Left colon (tissue), 2 donors: ENCODE measurements around the gene NUDT22. TPM values are rescaled to one million over a fixed set of nuclear protein-coding genes. Genes with fewer than 3 reads are reported as not detected.

Source experiments
- ATAC-seq: fragments of 200-7000 bp; cut with Tn5 transposase; one replicate; pipeline ENCODE4 v1.9.1; 2020; ENCODE audit warnings: mild to moderate bottlenecking, moderate library complexity
- DNase-seq, 2 donors: peaks; one replicate each; pipeline ENCODE4 v3.0.0-alpha.2; 2020
- intact Hi-C, 2 donors: fragments of 100-400 bp; cut with DNase I in 1 of 2; cut with micrococcal nuclease in 1 of 2; formaldehyde crosslinking; loops; one replicate each; pipeline versions ENCODE4 v1.11.2 to v1.14.0; 2022; cut with DNase I, micrococcal nuclease
- total RNA-seq, 2 donors: library from RNA; stranded (reverse); fragmentation: NEBNext Ultra II Directional; extraction: Animal tissue kit (Norgen Biotek cat#: 25700); gene quantifications; one replicate each; pipeline ENCODE4 v1.2.1, GENCODE V29; 2021
- donor health status: DM: no; HTN: no; CAD: no.
- donor health status: DM: yes; HTN: yes; CAD: no.

The NUDT22 gene
- total RNA-seq, 2 donors from 2014 or later, result 116 to 154 TPM

- intact Hi-C loops, result loop anchor here (10.0 kb wide), 2 partner anchors 81 to 101 kb away; partner anchors contain the start of genes BAD (in 1 of the 2), CATSPERZ (in 1 of the 2), ESRRA (in 1 of the 2) and GPR137 (in 1 of the 2)
- DNase-seq (no peak), ATAC-seq (no peak)
Measured at GRCh38 chr11:64203421-64204079, 22.5 kb upstream of the NUDT22 start.

DNA sequence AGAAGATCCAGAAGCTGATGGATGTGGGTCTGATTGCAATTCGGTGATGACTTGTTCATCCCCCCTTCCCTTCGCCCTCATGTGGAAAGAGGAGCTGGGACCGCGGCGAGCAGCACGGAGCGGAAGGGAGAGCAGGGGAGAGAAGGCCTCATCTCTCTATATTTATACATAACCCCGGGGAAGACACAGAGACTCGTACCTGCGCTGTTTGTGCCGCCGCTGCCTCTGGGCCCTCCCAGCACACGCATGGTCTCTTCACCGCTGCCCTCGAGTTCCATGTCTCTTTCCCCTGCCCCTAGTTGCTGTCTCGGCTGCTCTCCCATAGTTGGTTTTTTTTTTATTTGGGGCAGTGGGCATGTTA, 22.0 kb upstream of the NUDT22 start:
- intact Hi-C loops, result loop anchor here (10.0 kb wide), 2 partner anchors 81 to 101 kb away; partner anchors contain the start of genes BAD (in 1 of the 2), CATSPERZ (in 1 of the 2), ESRRA (in 1 of the 2) and GPR137 (in 1 of the 2)
- DNase-seq (no peak), ATAC-seq (no peak)

GRCh38 chr11:64204464-64204989, 21.5 kb upstream of the NUDT22 start:
- peak; percentile 73 for ATAC-seq
- intact Hi-C loops, result loop anchor here (10.0 kb wide), 2 partner anchors 80 to 100 kb away; partner anchors contain the start of genes BAD (in 1 of the 2), CATSPERZ (in 1 of the 2), ESRRA (in 1 of the 2) and GPR137 (in 1 of the 2)
- peak; percentile 87 to 94 for DNase-seq

GRCh38 chr11:64206457-64207255, 19.4 kb upstream of the NUDT22 start, which contains the start of gene FERMT3:
Gene FERMT3, plus strand, starts transcription at chr11:64206721. Its CDS starts 644 bp downstream, at chr11:64207365.
- ATAC-seq (peak; percentile 86), DNase-seq (peak; percentile 92)
- intact Hi-C loops, result loop anchor here (10.0 kb wide), 2 partner anchors 78 to 98 kb away; partner anchors contain the start of genes BAD (in 1 of the 2), CATSPERZ (in 1 of the 2), ESRRA (in 1 of the 2) and GPR137 (in 1 of the 2)

DNA sequence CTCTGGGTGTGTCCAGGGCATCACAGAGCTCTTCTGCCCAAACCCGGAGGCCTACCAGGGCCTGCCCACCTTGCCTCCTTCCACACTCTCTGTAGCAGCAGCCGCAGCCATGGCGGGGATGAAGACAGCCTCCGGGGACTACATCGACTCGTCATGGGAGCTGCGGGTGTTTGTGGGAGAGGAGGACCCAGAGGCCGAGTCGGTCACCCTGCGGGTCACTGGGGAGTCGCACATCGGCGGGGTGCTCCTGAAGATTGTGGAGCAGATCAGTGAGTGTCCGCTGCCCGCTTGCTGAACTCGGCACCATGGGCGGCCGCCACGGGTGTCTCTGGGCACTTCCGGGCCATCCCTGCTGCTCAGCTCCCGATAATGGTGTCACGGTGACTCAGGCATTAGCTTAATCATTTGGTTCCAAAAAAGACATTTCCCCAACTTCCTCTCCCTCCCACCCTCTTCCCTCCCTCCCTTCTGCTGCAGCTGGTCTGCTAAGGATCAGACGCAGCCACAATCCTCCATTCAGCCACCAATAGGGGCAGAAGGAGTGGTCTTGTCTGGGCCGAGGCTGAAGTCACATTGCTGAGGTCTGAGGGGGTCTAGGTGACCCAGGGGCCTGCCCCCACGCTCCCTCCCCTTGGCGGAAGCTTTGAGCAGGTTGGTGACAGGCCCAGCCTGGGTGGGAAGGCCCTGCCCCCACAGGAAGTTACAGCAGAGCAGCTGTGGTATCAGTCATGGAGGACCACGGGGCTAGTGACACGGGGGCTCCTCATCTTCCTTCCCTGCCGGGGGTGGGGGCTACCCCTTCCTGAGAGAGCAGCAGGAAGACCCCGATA, 18.6 kb upstream of the NUDT22 start:
- intact Hi-C loops, result loop anchor here (10.0 kb wide), 2 partner anchors 77 to 97 kb away; partner anchors contain the start of genes BAD (in 1 of the 2), CATSPERZ (in 1 of the 2), ESRRA (in 1 of the 2) and GPR137 (in 1 of the 2)

GRCh38 chr11:64208086-64208795, 17.8 kb upstream of the NUDT22 start:
- DNase-seq, result peak in 1 of 2 donors; percentile 23
- no peak for ATAC-seq
- intact Hi-C loops, result loop anchor here (10.0 kb wide), 2 partner anchors 77 to 97 kb away; partner anchors contain the start of genes BAD (in 1 of the 2), CATSPERZ (in 1 of the 2), ESRRA (in 1 of the 2) and GPR137 (in 1 of the 2)

More for the DNA sequence above, 18.6 kb upstream of the NUDT22 start:
- DNase-seq (peak; percentile 75 to 76), ATAC-seq (no peak)

DNA sequence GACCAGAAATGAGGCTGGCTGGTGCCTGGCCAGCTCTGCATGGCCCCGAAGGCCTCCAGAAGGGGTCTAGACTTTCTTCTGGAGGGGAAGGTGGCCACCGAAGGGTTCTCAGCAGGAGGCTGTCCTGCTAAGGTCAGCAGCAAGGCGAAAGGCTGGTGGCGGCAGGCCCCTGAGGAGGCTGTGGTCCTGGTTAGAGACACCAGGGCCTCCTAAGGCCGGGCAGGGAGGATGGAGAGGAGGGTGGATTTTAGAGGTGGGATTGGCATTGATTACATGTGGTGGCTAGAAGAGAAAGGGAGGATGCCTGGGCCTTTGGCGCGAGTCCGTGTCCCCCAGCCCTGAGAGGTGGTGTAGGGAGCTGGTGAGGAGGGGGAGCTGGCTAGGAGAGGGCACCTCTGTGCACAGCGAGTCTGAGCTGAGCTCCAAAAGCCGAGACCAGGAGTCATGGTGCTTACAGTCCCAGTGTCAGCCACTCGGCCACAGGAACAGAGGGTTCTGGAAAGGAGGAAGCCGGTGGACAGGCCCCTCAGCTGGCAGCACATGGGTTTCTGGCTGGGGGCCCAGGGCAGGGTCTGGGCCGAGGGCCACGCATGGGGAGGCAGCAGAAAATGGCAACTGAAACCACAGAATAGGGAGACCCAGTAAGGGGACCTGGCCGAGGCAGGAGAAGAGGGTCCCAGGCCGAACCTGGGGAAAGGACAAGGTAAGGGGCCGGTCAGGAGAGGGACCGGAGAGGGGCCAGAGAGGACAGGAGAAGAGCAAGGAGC, 17.1 kb upstream of the NUDT22 start:
- DNase-seq, result no peak
- ATAC-seq, result no peak
- intact Hi-C loops, result loop anchor here (10.0 kb wide), 2 partner anchors 76 to 96 kb away; partner anchors contain the start of genes BAD (in 1 of the 2), CATSPERZ (in 1 of the 2), ESRRA (in 1 of the 2) and GPR137 (in 1 of the 2)

DNA sequence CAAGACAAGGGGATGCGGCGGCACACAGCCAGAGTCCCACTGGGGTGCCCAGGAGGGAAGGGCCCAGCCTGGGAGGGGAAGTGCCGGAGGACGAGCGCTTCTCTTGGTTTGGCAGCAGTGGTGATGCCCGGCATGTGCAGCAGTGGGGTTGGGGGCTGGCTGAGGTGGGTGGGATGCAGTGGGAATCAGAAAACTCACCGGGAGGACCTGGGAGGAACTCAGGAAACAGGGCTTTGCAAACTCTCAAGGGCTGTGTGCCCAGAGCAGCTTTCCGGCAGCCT, 16.6 kb upstream of the NUDT22 start:
- ATAC-seq (no peak), DNase-seq (no peak)
- intact Hi-C loops, result loop anchor here (10.0 kb wide), 2 partner anchors 75 to 95 kb away; partner anchors contain the start of genes BAD (in 1 of the 2), CATSPERZ (in 1 of the 2), ESRRA (in 1 of the 2) and GPR137 (in 1 of the 2)

- DNase-seq (no peak), ATAC-seq (no peak)
- intact Hi-C loops, result no loop called here
Measured at GRCh38 chr11:64210301-64211020, 15.6 kb upstream of the NUDT22 start.

GRCh38 chr11:64211181-64211872, 14.7 kb upstream of the NUDT22 start:
- DNase-seq (no peak), ATAC-seq (no peak)
- intact Hi-C loops, result no loop called here

DNA sequence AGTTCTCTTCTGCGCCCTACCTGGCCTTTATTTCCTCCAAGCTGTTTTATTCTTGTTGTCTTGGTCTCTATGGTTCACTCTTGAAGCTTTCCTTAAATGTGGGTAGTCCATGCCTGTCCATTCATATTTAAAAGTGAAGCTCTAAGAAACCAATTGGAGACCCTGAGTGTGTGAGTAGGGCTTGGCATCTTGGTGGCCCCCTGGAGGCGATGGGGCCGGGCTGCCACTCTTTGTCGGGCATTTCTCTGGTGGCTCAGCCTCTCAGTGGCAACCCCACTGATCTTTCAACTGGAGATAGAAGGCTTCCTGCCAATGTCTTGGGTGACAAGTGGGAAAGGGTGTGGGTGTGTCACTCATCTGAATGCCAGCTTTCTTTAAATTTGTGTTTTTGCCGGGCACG, 9.2 kb upstream of the NUDT22 start:
- ATAC-seq (no peak), DNase-seq (no peak)
- intact Hi-C loops, result no loop called here

- DNase-seq (peak in 1 of 2 donors; percentile 25), ATAC-seq (peak; percentile 26)
- intact Hi-C loops, result no loop called here
Measured at GRCh38 chr11:64218628-64219353, 7.3 kb upstream of the NUDT22 start.

DNA sequence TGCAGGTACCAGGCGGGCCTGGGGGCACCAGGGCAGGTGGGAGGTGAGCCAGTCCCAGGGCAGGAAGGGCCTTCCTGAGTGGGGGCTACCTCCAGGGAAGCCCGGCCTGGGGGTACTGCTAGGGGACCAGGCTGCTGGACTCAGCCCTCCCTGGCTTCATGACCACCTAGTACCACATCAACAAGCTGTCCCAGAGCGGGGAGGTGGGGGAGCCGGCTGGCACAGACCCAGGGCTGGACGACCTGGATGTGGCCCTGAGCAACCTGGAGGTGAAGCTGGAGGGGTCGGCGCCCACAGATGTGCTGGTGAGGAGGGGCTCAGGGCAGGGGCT, 6.8 kb upstream of the NUDT22 start:
- ATAC-seq (no peak), DNase-seq (no peak)
- intact Hi-C loops, result no loop called here

GRCh38 chr11:64219755-64220154, 6.3 kb upstream of the NUDT22 start:
- ATAC-seq (no peak), DNase-seq (no peak)
- intact Hi-C loops, result no loop called here

DNA sequence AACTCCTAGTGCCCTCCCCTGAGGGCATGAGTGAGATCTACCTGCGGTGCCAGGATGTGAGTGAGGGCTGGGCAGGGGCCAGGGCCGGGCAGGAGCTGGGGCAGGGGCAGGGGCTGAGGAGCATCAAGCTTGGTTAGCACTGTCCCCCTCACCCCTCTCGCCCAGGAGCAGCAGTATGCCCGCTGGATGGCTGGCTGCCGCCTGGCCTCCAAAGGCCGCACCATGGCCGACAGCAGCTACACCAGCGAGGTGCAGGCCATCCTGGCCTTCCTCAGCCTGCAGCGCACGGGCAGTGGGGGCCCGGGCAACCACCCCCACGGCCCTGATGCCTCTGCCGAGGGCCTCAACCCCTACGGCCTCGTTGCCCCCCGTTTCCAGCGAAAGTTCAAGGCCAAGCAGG, 5.8 kb upstream of the NUDT22 start:
- intact Hi-C loops, result no loop called here
- DNase-seq (no peak), ATAC-seq (peak; percentile 2)
